B cell (primary cell): ENCODE results near the gene LBR. TPM values are rescaled to one million over a fixed set of nuclear protein-coding genes. Genes with fewer than 3 reads are reported as not detected.

Source experiments
- ATAC-seq: fragments of 200-7000 bp; cut with Tn5 transposase; one replicate; pipeline ENCODE4 v1.10.0; 2021; ENCODE audit warnings: low read depth, mild to moderate bottlenecking, moderate number of reproducible peaks, moderate library complexity
- CTCF ChIA-PET: fragments of 350-600 bp; sonication (Branson Sonifier 250); formaldehyde crosslinking; loops from one replicate; lab custom pipeline; 2021; ENCODE audit warnings: antibody characterized with exemption, inconsistent platforms; lab: Charles Lee
- POLR2A ChIA-PET: fragments of 350-600 bp; sonication (Branson Sonifier 250); formaldehyde crosslinking; loops from one replicate; lab custom pipeline; 2021; ENCODE audit warnings: antibody characterized with exemption; lab: Charles Lee
- DNase-seq: peaks from one replicate; pipeline ENCODE4 v3.0.0; 2013
- H2AFZ ChIP-seq: 2 replicates; pipeline ENCODE4 v1.6.1; 2012; ENCODE audit warnings: mild to moderate bottlenecking, low read depth, low read length; ENCODE audit not compliant: insufficient read depth, poor library complexity, severe bottlenecking
- H3K27ac ChIP-seq, 2 donors: 1 replicate in 1 of 2; 2 replicates in 1 of 2; pipeline ENCODE4 v1.5.1; 2012 to 2013; ENCODE audit warnings: low read length in 2 of 2, mild to moderate bottlenecking in 2 of 2, moderate library complexity in 1 of 2
- H3K27me3 ChIP-seq, 4 experiments: fragments of 200-600 bp in 1 of 4; sonication (generic) in 1 of 4; replicated peaks in 1 of 4; 1 replicate in 2 of 4; 2 replicates in 2 of 4; pipeline versions ENCODE4 v1.6.1 to v1.7.0; 2013 to 2016; ENCODE audit warnings: low read length in 3 of 4, mild to moderate bottlenecking in 2 of 4, mixed read lengths in 1 of 4, moderate library complexity in 1 of 4; ENCODE audit not compliant: insufficient read depth in 4 of 4, control insufficient read depth in 3 of 4; ENCODE audit errors: control extremely low read depth in 1 of 4
- H3K36me3 ChIP-seq, 2 experiments: replicated peaks in 1 of 2; 1 replicate in 1 of 2; 2 replicates in 1 of 2; pipeline versions ENCODE4 v1.6.1 to v1.7.1; 2013; ENCODE audit warnings: low read length in 1 of 2; ENCODE audit not compliant: insufficient read depth in 2 of 2, control insufficient read depth in 1 of 2; ENCODE audit errors: control extremely low read depth in 1 of 2, extremely low read depth in 1 of 2
- H3K4me1 ChIP-seq, 2 donors: fragments of 200-600 bp in 1 of 2; sonication (generic) in 1 of 2; 1 replicate in 1 of 2; 2 replicates in 1 of 2; pipeline versions ENCODE4 v1.5.1 to v1.6.1; 2013 to 2017; ENCODE audit warnings: low read length in 2 of 2; ENCODE audit not compliant: control insufficient read depth in 2 of 2, insufficient read depth in 2 of 2
- H3K4me2 ChIP-seq: replicated peaks from 2 replicates; pipeline ENCODE3; 2012; ENCODE audit warnings: mild to moderate bottlenecking, low read depth, low read length; ENCODE audit not compliant: poor library complexity, severe bottlenecking
- H3K4me3 ChIP-seq, 5 experiments: fragments of 200-600 bp in 1 of 5; sonication (generic) in 1 of 5; 1 replicate in 3 of 5; 2 replicates in 2 of 5; pipeline versions ENCODE4 v1.5.1 to v1.7.0; 2011 to 2016; ENCODE audit warnings: low read length in 4 of 5, mild to moderate bottlenecking in 4 of 5, low read depth in 2 of 5, control low read depth in 1 of 5, moderate library complexity in 1 of 5; ENCODE audit not compliant: insufficient read depth in 1 of 5; ENCODE audit errors: control extremely low read depth in 1 of 5, extremely low read depth in 1 of 5
- H3K79me2 ChIP-seq: fragments of 200-600 bp; sonication (generic); one replicate; pipeline ENCODE4 v1.6.0; 2016; ENCODE audit warnings: low read length; ENCODE audit not compliant: control insufficient read depth, insufficient read depth
- H3K9ac ChIP-seq: fragments of 200-600 bp; sonication (generic); 2 replicates; pipeline ENCODE4 v1.6.1; 2017; ENCODE audit warnings: mild to moderate bottlenecking, low read length, moderate library complexity
- H3K9me3 ChIP-seq, 3 donors: one replicate each; pipeline versions ENCODE4 v1.6.1 to v1.7.1; 2013; ENCODE audit warnings: low read length in 2 of 3; ENCODE audit not compliant: control insufficient read depth in 2 of 3, insufficient read depth in 1 of 3; ENCODE audit errors: control extremely low read depth in 1 of 3
- H4K20me1 ChIP-seq: 2 replicates; pipeline ENCODE4 v1.6.0; 2012; ENCODE audit warnings: mild to moderate bottlenecking, low read length; ENCODE audit not compliant: insufficient read depth, control insufficient read depth, poor library complexity, severe bottlenecking
- H3K27ac Mint-ChIP-seq: one replicate; pipeline ENCODE4 v1.8.0; 2021; ENCODE audit warnings: mixed read lengths
- H3K27me3 Mint-ChIP-seq: one replicate; pipeline ENCODE4 v1.8.0; 2021; ENCODE audit warnings: mixed read lengths
- H3K4me1 Mint-ChIP-seq: one replicate; pipeline ENCODE4 v1.8.0; 2021; ENCODE audit warnings: mixed read lengths
- H3K4me3 Mint-ChIP-seq: one replicate; pipeline ENCODE4 v1.8.0; 2021; ENCODE audit warnings: mixed read lengths
- H3K9me3 Mint-ChIP-seq: one replicate; pipeline ENCODE4 v1.8.0; 2022; ENCODE audit warnings: mixed read lengths; ENCODE audit not compliant: insufficient read depth
- EZH2 ChIP-seq: IDR thresholded peaks from 2 replicates; pipeline ENCODE4 v1.6.1; 2012; ENCODE audit warnings: borderline replicate concordance, low read depth, mild to moderate bottlenecking, moderate library complexity, low read length; ENCODE audit not compliant: insufficient read depth, poor library complexity, severe bottlenecking
- WGBS: methylation state at CpG from one replicate; pipeline ENCODE4 v1.1.5; 2013; ENCODE audit warnings: missing lambda C conversion rate; ENCODE audit not compliant: insufficient coverage; 5-methylcytosine and 5-hydroxymethylcytosine counted together
- intact Hi-C: fragments of 100-400 bp; cut with micrococcal nuclease; formaldehyde crosslinking; loops from one replicate; pipeline ENCODE4 v1.10.0; 2022
- polyA plus RNA-seq: library from polyadenylated mRNA; depleted of rRNA; stranded (reverse); fragments of >200 nt; gene quantifications from 2 replicates; pipeline ENCODE4 v1.2.3, GENCODE V29; 2012
- total RNA-seq, 2 donors: library from RNA; stranded (reverse); fragments of 120-200 nt in 1 of 2; gene quantifications; 1 replicate in 1 of 2; 2 replicates in 1 of 2; pipeline versions ENCODE4 v1.2.3 to v1.2.4, GENCODE V29; 2013 to 2022
- TF ChIP-seq, protein P1 (sequence below): fragments of 200-600 bp; IDR thresholded peaks from one replicate; pipeline ENCODE4 v1.8.0; 2022; ENCODE audit warnings: antibody characterized with exemption, mild to moderate bottlenecking

Gene LBR
- total and polyA plus RNA-seq, 2 donors (not counting 1 experiment from before 2014, with no cell fraction given) = 19.3 to 167 TPM

DNA sequence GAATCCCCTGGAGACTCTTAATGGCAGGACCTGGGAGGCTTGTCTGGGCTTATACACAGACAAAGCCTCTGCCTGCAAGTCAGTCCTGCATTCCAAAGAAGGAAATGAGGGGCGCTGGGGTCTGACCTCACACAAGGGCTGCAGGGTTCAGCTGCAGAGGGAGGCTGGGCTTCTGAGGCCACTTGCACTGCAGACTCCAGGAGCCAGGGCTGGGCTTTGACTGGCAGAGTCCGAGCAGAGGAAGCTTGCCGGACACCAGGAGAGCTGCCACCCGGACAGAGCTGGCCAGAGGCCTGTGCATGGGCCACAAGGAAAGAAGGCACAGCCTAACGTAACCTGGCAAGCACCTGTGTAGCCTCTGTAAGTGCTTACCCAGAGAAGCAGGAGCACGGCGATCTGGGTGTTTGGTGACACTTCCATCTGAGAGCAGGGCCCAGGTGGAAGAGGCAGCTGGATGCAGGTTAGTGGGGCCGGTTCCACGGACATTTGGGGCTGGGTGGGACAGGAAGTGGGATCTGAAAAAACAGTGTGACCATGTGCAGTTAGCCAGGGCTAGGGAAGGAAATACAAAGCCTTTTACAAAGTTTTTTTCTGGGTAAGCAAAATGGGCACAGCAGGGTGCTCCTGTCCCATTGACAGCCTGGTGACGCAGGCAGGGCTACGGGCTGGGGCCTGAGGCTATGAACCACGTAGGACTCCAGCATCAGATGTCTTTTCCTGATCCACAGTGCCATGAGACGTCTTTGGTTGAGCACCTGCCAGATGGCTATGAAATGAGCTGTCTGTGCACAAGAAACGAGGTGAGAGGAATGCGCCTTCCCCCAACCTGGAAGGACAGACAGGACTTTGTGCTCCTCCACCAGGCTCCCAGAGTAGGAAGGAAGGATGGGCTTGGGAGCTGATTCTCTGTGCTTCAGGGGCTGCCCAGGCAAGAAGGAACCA lies 37.3 kb upstream of the LBR start:
- Histone ChIP-seq H3K27me3 (no peaks in the 10 kb centered on the region), H2AFZ (no peak overlapping the region), H3K9ac (no peak overlapping the region), H3K36me3 (no peaks in the 10 kb centered on the region), H3K4me3 (no peak overlapping the region), H3K4me2 (no peak overlapping the region), H3K4me1 (peaks cover 15 to 34% of the 10 kb centered on the region in 2 donors), H4K20me1 (no peaks in the 10 kb centered on the region), H3K9me3 (no peaks in the 10 kb centered on the region), H3K27ac (peak overlapping the region in 1 of 2 donors; percentile 82), H3K79me2 (no peaks in the 10 kb centered on the region)
- Mint-ChIP-seq H3K9me3 (no peaks in the 10 kb centered on the region), H3K27ac (peak overlapping the region; percentile 79), H3K4me1 (peaks cover 40% of the 10 kb centered on the region), H3K27me3 (no peaks in the 10 kb centered on the region), H3K4me3 (peak overlapping the region; percentile 26)
- DNase-seq (no peak), ATAC-seq (no peak)
- no peak for TF ChIP-seq EZH2
- TF ChIP-seq, protein P1, sequence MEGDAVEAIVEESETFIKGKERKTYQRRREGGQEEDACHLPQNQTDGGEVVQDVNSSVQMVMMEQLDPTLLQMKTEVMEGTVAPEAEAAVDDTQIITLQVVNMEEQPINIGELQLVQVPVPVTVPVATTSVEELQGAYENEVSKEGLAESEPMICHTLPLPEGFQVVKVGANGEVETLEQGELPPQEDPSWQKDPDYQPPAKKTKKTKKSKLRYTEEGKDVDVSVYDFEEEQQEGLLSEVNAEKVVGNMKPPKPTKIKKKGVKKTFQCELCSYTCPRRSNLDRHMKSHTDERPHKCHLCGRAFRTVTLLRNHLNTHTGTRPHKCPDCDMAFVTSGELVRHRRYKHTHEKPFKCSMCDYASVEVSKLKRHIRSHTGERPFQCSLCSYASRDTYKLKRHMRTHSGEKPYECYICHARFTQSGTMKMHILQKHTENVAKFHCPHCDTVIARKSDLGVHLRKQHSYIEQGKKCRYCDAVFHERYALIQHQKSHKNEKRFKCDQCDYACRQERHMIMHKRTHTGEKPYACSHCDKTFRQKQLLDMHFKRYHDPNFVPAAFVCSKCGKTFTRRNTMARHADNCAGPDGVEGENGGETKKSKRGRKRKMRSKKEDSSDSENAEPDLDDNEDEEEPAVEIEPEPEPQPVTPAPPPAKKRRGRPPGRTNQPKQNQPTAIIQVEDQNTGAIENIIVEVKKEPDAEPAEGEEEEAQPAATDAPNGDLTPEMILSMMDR = no peak
- ChIA-PET CTCF (interaction anchor here (0.9 to 2.0 kb wide), 3 partner anchors 8 to 16 kb away, joined by 3 to 6 read pairs (median 4); no protein-coding TSS in a partner anchor), POLR2A (no interaction called here)
- intact Hi-C loops = loop anchor here (5.0 kb wide), 2 partner anchors 657 to 942 kb away; partner anchors contain the start of gene PARP1
- 82% methylated on average over 15 of the region's 15 CpGs for WGBS
